Esophagus squamous epithelium (tissue), 5 donors: ENCODE results near the gene ADORA2B. TPM values are rescaled to one million over a fixed set of nuclear protein-coding genes. Genes with fewer than 3 reads are reported as not detected.

Experiments
- DNase-seq: peaks from one replicate; lab custom pipeline; 2025; lab: John Stamatoyannopoulos, UW
- H3K27ac ChIP-seq, 4 donors: fragments of 200-600 bp; sonication (generic); one replicate each; pipeline ENCODE4 v1.5.1; 2016 to 2019; ENCODE audit warnings: mild to moderate bottlenecking in 1 of 4
- H3K27me3 ChIP-seq, 4 donors: fragments of 200-600 bp; sonication (generic); 1 replicate in 3 of 4; 2 replicates in 1 of 4; pipeline versions ENCODE4 v1.5.1 to v1.6.0; 2017 to 2021; ENCODE audit warnings: antibody characterized with exemption in 1 of 4
- H3K36me3 ChIP-seq, 3 donors: fragments of 200-600 bp; sonication (generic); one replicate each; pipeline ENCODE4 v1.5.1; 2016 to 2019
- H3K4me1 ChIP-seq, 3 donors: fragments of 200-600 bp; sonication (generic); one replicate each; pipeline ENCODE4 v1.5.1; 2017 to 2019
- H3K4me3 ChIP-seq, 4 donors: fragments of 200-600 bp; sonication (generic); 1 replicate in 3 of 4; 2 replicates in 1 of 4; pipeline ENCODE4 v1.5.1; 2016 to 2019; ENCODE audit warnings: mild to moderate bottlenecking in 2 of 4, moderate library complexity in 1 of 4
- H3K9me3 ChIP-seq, 3 donors: fragments of 200-600 bp; sonication (generic); one replicate each; pipeline ENCODE4 v1.5.1; 2016 to 2019
- POLR2A ChIP-seq, 4 donors: fragments of 450-650 bp; IDR thresholded peaks; one replicate each; pipeline ENCODE4 v1.6.1; 2017; ENCODE audit warnings: antibody characterized with exemption in 4 of 4, mild to moderate bottlenecking in 4 of 4, moderate library complexity in 3 of 4
- whole genome bisulfite sequencing, 2 donors: methylation state at CpG; one replicate each; pipeline ENCODE4 v1.1.5; 2018; 5-methylcytosine and 5-hydroxymethylcytosine counted together
- intact Hi-C: fragments of 100-400 bp; cut with DNase I; formaldehyde crosslinking; loops from one replicate; pipeline ENCODE4 v1.15.0; 2022
- total RNA-seq, 4 donors: library from RNA; depleted of rRNA; stranded (reverse); fragments of >200 nt; gene quantifications; one replicate each; pipeline ENCODE4 v1.1.0, GENCODE V29; 2016
- TF ChIP-seq, protein P1 (sequence below), 6 experiments: fragments of 450-650 bp in 4 of 6; fragments of 200-600 bp in 2 of 6; sonication (generic) in 2 of 6; IDR thresholded peaks; one replicate each; pipeline ENCODE4 v1.5.1; 2016 to 2019; ENCODE audit warnings: antibody characterized with exemption in 6 of 6, mild to moderate bottlenecking in 4 of 6, moderate library complexity in 4 of 6
- donor health status: DM: yes; HTN: yes; CAD: no.

ADORA2B gene
- total RNA-seq, 4 donors from 2014 or later, result 12.2 to 34.9 (median 32.0) TPM

GRCh38 chr17:15912416-15912955 lies 32.4 kb upstream of the ADORA2B start:
- Histone ChIP-seq H3K4me3 (no peak overlapping the region), H3K4me1 (peaks cover 3 to 16% (median 5%) of the 10 kb centered on the region in 3 donors), H3K36me3 (no peaks in the 10 kb centered on the region), H3K27me3 (peaks cover 0 to 19% (median 0%) of the 10 kb centered on the region in 4 donors), H3K9me3 (no peaks in the 10 kb centered on the region), H3K27ac (no peak overlapping the region)
- 81 to 92% methylated on average over 5 to 6 of the region's 9 CpGs for WGBS, 2 donors
- intact Hi-C loops, result no loop called here
- DNase-seq, result no peak
- TF ChIP-seq, protein P1, sequence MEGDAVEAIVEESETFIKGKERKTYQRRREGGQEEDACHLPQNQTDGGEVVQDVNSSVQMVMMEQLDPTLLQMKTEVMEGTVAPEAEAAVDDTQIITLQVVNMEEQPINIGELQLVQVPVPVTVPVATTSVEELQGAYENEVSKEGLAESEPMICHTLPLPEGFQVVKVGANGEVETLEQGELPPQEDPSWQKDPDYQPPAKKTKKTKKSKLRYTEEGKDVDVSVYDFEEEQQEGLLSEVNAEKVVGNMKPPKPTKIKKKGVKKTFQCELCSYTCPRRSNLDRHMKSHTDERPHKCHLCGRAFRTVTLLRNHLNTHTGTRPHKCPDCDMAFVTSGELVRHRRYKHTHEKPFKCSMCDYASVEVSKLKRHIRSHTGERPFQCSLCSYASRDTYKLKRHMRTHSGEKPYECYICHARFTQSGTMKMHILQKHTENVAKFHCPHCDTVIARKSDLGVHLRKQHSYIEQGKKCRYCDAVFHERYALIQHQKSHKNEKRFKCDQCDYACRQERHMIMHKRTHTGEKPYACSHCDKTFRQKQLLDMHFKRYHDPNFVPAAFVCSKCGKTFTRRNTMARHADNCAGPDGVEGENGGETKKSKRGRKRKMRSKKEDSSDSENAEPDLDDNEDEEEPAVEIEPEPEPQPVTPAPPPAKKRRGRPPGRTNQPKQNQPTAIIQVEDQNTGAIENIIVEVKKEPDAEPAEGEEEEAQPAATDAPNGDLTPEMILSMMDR (IDR thresholded peaks at IDR 0.05), result no peak
- no peak for TF ChIP-seq POLR2A (IDR thresholded peaks at IDR 0.05)

GRCh38 chr17:15913826-15914225 lies 31.1 kb upstream of the ADORA2B start:
- peaks cover 13 to 28% (median 16%) of the 10 kb centered on the region in 3 donors for H3K4me1 ChIP-seq
- H3K36me3 ChIP-seq, result no peaks in the 10 kb centered on the region
- peaks cover 0 to 27% (median 0%) of the 10 kb centered on the region in 4 donors for H3K27me3 ChIP-seq
- DNase-seq, result no peak
- TF ChIP-seq, protein P1 (IDR thresholded peaks at IDR 0.05), result no peak
- TF ChIP-seq POLR2A (IDR thresholded peaks at IDR 0.05), result no peak
- no peak overlapping the region for H3K27ac ChIP-seq
- intact Hi-C loops, result no loop called here
- H3K9me3 ChIP-seq, result no peaks in the 10 kb centered on the region
- H3K4me3 ChIP-seq, result no peak overlapping the region
- WGBS, 2 donors, result 91 to 94% methylated on average over 3 of the region's 3 CpGs

GRCh38 chr17:15914400-15915170 lies 30.3 kb upstream of the ADORA2B start:
- Histone ChIP-seq H3K9me3 (no peaks in the 10 kb centered on the region), H3K36me3 (no peaks in the 10 kb centered on the region), H3K4me1 (peaks cover 13 to 28% (median 17%) of the 10 kb centered on the region in 3 donors), H3K27me3 (peaks cover 0 to 27% (median 0%) of the 10 kb centered on the region in 4 donors), H3K4me3 (no peak overlapping the region), H3K27ac (no peak overlapping the region)
- no peak for DNase-seq
- intact Hi-C loops, result no loop called here
- TF ChIP-seq, protein P1 (IDR thresholded peaks at IDR 0.05), result no peak
- no peak for TF ChIP-seq POLR2A (IDR thresholded peaks at IDR 0.05)
- WGBS, 2 donors, result 74 to 87% methylated on average over 6 of the region's 6 CpGs

- no peak for DNase-seq
- Histone ChIP-seq H3K4me1 (peaks cover 13 to 26% (median 17%) of the 10 kb centered on the region in 3 donors), H3K36me3 (no peaks in the 10 kb centered on the region), H3K9me3 (no peaks in the 10 kb centered on the region), H3K4me3 (no peak overlapping the region), H3K27ac (no peak overlapping the region), H3K27me3 (peaks cover 0 to 27% (median 0%) of the 10 kb centered on the region in 4 donors)
- TF ChIP-seq POLR2A (IDR thresholded peaks at IDR 0.05), result no peak
- TF ChIP-seq, protein P1 (IDR thresholded peaks at IDR 0.05), result no peak
- 87 to 100% methylated on average over 2 to 3 of the region's 6 CpGs for WGBS, 2 donors
- intact Hi-C loops, result no loop called here
Measured at GRCh38 chr17:15915961-15916360, 29.0 kb upstream of the ADORA2B start.

GRCh38 chr17:15917021-15917437 lies 27.9 kb upstream of the ADORA2B start:
- Histone ChIP-seq H3K9me3 (no peaks in the 10 kb centered on the region), H3K27me3 (peaks cover 0 to 27% (median 0%) of the 10 kb centered on the region in 4 donors), H3K4me3 (peak overlapping the region in 3 of 4 donors; percentile 13 to 38 (median 38)), H3K4me1 (peaks cover 13 to 27% (median 17%) of the 10 kb centered on the region in 3 donors), H3K27ac (no peak overlapping the region), H3K36me3 (no peaks in the 10 kb centered on the region)
- TF ChIP-seq POLR2A (IDR thresholded peaks at IDR 0.05), result no peak
- TF ChIP-seq, protein P1 (IDR thresholded peaks at IDR 0.05), result no peak
- WGBS, 2 donors, result 65 to 76% methylated on average over 2 to 6 of the region's 20 CpGs
- intact Hi-C loops, result no loop called here
- no peak for DNase-seq
